LNCAP (cell line): ENCODE results near the gene PATZ1.

Experiments used
- TF ChIP-seq, protein P1 (sequence below): fragments of 450-650 bp; IDR thresholded peaks from 2 replicates; pipeline ENCODE4 v1.5.1; 2017; ENCODE audit warnings: mild to moderate bottlenecking

PATZ1 gene

DNA sequence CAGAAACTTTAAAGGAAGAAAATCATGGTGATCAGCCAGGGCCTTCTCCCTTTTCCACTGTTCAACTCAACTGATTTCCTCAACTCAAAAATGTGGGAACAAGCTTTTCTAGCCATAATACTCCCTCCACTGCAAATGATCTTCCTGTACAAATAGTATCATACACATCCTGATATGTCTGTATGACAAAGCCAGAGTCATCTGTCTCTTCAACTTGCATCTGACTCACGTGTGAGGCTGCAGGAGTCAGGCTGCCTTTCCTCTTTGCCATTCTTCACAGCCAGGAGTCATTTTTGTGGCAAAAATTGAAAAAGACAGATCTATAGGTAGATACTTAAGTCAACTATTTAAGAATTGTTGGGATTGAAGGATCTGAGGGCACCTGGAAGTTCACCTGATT, 13.3 kb downstream of the PATZ1 start:
- TF ChIP-seq, protein P1, sequence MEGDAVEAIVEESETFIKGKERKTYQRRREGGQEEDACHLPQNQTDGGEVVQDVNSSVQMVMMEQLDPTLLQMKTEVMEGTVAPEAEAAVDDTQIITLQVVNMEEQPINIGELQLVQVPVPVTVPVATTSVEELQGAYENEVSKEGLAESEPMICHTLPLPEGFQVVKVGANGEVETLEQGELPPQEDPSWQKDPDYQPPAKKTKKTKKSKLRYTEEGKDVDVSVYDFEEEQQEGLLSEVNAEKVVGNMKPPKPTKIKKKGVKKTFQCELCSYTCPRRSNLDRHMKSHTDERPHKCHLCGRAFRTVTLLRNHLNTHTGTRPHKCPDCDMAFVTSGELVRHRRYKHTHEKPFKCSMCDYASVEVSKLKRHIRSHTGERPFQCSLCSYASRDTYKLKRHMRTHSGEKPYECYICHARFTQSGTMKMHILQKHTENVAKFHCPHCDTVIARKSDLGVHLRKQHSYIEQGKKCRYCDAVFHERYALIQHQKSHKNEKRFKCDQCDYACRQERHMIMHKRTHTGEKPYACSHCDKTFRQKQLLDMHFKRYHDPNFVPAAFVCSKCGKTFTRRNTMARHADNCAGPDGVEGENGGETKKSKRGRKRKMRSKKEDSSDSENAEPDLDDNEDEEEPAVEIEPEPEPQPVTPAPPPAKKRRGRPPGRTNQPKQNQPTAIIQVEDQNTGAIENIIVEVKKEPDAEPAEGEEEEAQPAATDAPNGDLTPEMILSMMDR: no peak

DNA sequence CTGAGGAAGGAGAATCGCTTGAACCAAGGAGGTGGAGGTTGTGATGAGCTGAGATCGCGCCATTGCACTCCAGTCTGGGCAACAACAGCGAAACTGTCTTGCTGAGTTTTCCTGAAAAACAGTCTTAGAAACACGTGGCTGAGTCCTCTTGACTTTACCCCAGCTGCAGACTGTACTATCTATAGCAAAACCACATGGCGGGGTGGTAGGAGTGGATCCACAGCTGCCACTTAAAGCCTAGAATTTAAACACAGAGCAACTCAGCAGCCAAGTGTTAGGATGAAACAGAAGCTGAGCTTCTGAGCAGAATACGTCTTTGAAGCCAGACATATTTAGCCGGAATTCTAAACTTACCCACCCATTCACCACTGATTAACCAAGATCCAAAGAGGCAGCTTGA, 14.1 kb downstream of the PATZ1 start:
- TF ChIP-seq, protein P1: no peak

DNA sequence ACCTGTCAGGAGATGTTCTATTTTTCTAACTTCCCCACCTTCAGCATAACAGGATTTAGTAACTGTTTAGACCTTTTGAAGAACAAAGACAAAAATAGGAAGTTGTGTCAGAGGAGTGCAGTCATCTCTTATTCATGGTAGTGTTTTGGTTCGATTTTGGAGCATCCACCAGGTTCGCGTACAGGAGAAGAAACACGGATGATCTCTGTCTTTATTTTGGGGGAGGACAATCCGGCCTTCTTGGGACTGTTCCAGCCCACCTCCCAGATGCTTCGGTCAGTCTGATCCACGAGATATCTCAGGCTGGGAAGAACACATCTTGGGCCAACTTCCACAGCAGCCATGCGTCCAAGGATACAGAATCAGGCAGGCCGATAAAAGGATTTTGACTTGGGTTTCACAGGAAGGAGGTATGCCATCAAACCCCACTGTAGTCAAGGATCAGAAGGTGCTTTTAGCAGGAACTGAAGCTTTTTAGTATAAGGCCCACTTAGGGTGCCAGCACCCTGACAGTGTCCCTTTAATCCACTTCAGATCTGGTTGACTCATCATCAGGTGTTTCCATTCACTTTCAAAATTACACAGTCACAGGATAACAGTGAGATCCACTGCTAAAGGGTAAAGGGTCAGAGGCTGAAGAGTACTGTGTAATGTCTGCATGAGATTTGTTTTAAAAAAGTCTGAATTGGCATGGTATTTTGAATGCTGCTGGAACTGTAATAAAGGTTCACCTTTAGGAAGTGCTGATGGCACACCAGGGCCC, 16.5 kb downstream of the PATZ1 start:
- TF ChIP-seq, protein P1: no peak

DNA sequence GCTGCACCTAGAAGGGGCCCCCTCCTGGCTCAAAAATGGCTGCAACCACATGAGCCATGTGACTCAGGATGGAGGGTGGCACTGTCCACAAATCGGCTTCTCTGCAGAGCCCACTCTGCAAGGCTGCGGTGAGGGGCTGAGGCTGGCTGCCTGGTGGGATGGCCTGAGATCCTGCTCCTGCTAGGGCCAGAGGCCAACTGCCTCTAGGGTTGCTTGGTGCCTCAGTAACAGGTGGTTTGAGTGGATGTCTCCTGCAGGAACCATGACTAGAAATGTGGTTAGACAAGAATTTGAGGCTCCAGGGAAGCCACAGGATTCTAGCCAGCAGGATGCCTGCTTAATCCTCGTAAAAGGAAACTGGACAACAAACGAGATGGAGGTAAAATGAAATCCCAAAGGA, 17.1 kb downstream of the PATZ1 start:
- TF ChIP-seq, protein P1: no peak

DNA sequence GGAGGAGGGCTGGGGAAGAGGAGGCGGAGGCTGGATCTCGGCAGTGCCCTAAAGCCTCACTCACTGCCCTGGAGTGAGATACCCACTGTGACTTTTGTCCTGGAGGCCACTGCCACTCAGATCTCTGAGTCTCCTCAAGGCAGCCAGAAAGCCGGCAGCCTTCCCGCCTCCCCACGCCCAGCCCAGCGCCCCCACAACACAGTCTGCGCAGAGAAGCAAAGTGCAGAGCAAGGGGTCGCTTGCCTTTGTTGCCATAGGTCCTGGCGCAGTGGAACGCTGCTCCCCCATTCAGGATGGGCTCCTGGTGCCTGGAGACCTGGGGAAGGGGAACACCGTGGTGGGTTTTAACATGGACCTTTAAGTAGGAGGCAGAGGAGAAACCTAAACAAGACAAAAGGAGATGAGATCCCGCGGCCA, 17.6 kb downstream of the PATZ1 start:
- TF ChIP-seq, protein P1: no peak

DNA sequence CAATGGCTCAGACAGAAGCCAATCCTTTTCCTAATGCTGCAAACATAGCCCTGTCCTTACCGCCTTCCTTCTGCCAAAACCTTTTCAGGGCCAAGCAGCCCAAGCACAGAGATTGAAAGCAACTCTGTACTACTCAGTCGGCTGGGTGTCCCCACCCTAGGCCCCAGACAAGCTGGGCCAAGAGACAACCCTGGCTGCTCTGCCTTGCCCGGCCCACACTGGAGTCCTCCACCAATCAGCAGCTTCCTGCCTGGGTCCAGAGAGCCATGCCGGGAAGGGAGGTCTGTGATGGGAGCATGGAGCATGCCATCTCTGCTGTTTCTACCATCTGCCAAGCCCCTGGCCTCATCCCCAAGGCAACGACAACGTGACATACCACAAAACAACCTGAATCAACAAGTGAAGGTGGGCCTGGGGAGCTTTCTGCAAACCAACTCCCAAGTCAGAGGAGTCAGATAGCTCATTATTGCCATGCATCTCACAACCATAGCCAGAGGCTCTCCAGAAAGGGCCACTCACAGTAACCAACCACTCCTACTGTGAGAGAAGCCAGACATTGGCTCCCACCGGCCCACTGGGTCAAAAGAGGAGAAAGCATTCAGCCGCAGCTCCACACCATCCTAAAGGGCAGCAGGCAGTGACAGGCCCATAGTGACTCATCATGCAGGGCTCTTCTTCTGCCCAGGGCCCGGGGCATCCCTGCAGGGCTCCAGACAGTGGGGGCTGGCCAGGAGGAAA, 18.2 kb downstream of the PATZ1 start:
- TF ChIP-seq, protein P1: no peak

DNA sequence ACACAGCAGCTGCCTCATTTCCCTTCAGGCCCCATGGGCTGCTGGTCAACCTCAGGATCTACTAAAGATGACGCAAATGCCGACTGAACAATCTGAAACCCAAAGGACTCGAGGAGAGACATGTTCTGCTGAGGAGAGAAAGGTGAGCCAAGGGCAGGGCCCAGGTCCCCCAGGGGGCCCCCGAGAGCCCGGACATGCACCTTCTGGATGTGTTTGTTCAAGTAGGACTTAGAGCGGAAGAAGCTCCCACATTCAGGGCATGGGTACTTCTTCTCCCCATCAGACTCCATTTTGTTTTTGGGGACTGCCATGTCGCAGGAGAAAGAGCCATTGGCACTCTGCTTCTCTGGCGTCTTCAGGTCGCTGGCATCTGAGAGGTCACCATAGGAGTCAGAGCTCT, 19.3 kb downstream of the PATZ1 start:
- TF ChIP-seq, protein P1: no peak
